ENCODE results near the gene RIN2. TPM values are rescaled to one million over a fixed set of nuclear protein-coding genes. Genes with fewer than 3 reads are reported as not detected.

RIN2 gene
- total RNA-seq, 2 donors from 2014 or later = 17.0 to 19.6 TPM

DNA sequence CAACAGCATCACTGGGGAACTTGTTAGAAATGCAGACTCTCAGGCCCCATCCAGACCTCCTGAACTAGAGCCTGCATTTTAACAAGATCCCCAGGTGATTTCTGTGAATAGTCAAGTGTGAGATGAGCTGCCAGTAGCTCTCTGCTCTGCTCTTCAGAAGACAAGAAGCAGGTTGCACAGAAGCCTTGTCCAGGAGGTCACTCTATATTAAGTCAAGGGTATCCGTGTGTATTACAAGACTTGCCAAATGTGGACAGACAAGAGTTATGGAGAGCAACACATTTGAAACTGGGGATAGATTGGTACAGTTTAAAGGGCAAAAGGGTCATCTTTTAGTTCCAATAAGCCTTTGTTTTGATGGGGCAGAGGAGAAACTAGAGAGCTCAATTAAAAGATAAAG, 23.2 kb upstream of the RIN2 start:
- Histone ChIP-seq H3K9me3 (ENCODE audit: control insufficient read depth, low read length) (no peaks in the 10 kb centered on the region), H3K27me3 (ENCODE audit: control insufficient read depth, insufficient read depth, low read length, poor library complexity, severe bottlenecking) (no peaks in the 10 kb centered on the region), H3K4me3 (ENCODE audit: low read length) (no peak overlapping the region), H3K4me1 (ENCODE audit: control insufficient read depth, insufficient read depth, low read length) (no peaks in the 10 kb centered on the region), H3K9ac (ENCODE audit: extremely low read depth, low read length, poor library complexity, severe bottlenecking) (no peak overlapping the region), H3K36me3 (ENCODE audit: control insufficient read depth, insufficient read depth, low read length) (no peaks in the 10 kb centered on the region), H3K27ac (ENCODE audit: low read depth, low read length) (peak overlapping the region; percentile 74)
- no peak overlapping the region for H3K4me3 Mint-ChIP-seq
- H3K27me3 Mint-ChIP-seq (ENCODE audit: insufficient read depth) = no peaks in the 10 kb centered on the region
- no peaks in the 10 kb centered on the region for H3K36me3 Mint-ChIP-seq (ENCODE audit: low read depth)
- H3K27ac Mint-ChIP-seq = peak overlapping the region; percentile 81
- TF ChIP-seq, protein P1, sequence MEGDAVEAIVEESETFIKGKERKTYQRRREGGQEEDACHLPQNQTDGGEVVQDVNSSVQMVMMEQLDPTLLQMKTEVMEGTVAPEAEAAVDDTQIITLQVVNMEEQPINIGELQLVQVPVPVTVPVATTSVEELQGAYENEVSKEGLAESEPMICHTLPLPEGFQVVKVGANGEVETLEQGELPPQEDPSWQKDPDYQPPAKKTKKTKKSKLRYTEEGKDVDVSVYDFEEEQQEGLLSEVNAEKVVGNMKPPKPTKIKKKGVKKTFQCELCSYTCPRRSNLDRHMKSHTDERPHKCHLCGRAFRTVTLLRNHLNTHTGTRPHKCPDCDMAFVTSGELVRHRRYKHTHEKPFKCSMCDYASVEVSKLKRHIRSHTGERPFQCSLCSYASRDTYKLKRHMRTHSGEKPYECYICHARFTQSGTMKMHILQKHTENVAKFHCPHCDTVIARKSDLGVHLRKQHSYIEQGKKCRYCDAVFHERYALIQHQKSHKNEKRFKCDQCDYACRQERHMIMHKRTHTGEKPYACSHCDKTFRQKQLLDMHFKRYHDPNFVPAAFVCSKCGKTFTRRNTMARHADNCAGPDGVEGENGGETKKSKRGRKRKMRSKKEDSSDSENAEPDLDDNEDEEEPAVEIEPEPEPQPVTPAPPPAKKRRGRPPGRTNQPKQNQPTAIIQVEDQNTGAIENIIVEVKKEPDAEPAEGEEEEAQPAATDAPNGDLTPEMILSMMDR (conservative IDR thresholded peaks at IDR 0.05) = no peak
- H3K9me3 Mint-ChIP-seq = no peaks in the 10 kb centered on the region
- WGBS, 2 experiments (ENCODE audit: insufficient coverage in 1 of 2, insufficient read length in 1 of 2) = 89 to 93% methylated on average over 1 of the region's 1 CpG
- peaks cover 18% of the 10 kb centered on the region for H3K4me1 Mint-ChIP-seq
- DNase-seq = no peak

DNA sequence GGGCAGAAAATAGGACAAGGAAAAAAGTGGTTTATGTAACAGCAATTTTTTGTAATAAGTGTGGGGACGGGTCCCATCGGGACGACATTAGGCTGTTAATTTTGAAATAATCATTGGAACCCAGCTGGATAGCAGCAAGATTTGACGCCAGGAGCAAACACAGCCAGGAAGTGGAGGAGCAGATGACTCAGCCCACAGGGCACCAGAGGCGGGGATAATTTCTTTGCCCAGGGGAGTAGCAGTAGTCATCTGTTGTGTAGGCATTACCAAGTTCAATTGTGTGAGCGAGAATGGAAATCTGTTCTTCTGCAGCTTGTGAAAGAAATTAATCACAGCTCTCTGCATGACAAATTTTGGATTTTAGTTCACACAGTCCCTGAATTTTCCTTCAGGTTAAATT, 22.6 kb upstream of the RIN2 start:
- H3K4me3 ChIP-seq (ENCODE audit: low read length) = no peak overlapping the region
- Mint-ChIP-seq H3K4me3 (no peak overlapping the region), H3K27me3 (ENCODE audit: insufficient read depth) (no peaks in the 10 kb centered on the region), H3K9me3 (no peaks in the 10 kb centered on the region), H3K27ac (peak overlapping the region; percentile 81), H3K4me1 (peaks cover 18% of the 10 kb centered on the region), H3K36me3 (ENCODE audit: low read depth) (no peaks in the 10 kb centered on the region)
- H3K9ac ChIP-seq (ENCODE audit: extremely low read depth, low read length, poor library complexity, severe bottlenecking) = no peak overlapping the region
- no peaks in the 10 kb centered on the region for H3K4me1 ChIP-seq (ENCODE audit: control insufficient read depth, insufficient read depth, low read length)
- no peaks in the 10 kb centered on the region for H3K27me3 ChIP-seq (ENCODE audit: control insufficient read depth, insufficient read depth, low read length, poor library complexity, severe bottlenecking)
- H3K36me3 ChIP-seq (ENCODE audit: control insufficient read depth, insufficient read depth, low read length) = no peaks in the 10 kb centered on the region
- TF ChIP-seq, protein P1 (conservative IDR thresholded peaks at IDR 0.05) = no peak
- DNase-seq = peak; percentile 70
- H3K9me3 ChIP-seq (ENCODE audit: control insufficient read depth, low read length) = no peaks in the 10 kb centered on the region
- peak overlapping the region; percentile 74 for H3K27ac ChIP-seq (ENCODE audit: low read depth, low read length)
- 47 to 57% methylated on average over 5 to 6 of the region's 6 CpGs for WGBS, 2 experiments (ENCODE audit: insufficient coverage in 1 of 2, insufficient read length in 1 of 2)

DNA sequence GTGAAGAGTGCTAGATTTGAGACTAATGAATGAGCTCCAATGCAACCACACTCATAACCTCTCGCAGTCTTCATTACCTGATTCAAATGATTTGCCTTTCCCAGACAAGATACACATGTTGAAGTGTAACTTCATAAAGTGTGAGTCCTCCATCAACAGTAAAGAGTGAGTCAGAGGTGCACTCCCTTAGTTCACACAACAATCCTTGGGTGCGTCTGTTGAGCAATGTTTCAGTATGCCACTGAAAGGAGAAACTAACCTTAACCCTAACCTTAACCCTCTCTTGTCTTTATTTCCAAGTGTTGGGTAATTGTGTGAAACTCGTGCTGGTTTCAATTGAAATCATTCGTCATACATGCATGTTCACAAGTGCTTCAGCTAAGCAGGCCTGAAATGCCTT, 21.0 kb upstream of the RIN2 start:
- WGBS, 2 experiments (ENCODE audit: insufficient coverage in 1 of 2, insufficient read length in 1 of 2) = 79 to 91% methylated on average over 3 to 4 of the region's 4 CpGs
- H3K27ac Mint-ChIP-seq = no peak overlapping the region
- Histone ChIP-seq H3K9ac (ENCODE audit: extremely low read depth, low read length, poor library complexity, severe bottlenecking) (no peak overlapping the region), H3K4me3 (ENCODE audit: low read length) (no peak overlapping the region), H3K9me3 (ENCODE audit: control insufficient read depth, low read length) (no peaks in the 10 kb centered on the region), H3K4me1 (ENCODE audit: control insufficient read depth, insufficient read depth, low read length) (no peaks in the 10 kb centered on the region), H3K27ac (ENCODE audit: low read depth, low read length) (peak overlapping the region; percentile 67), H3K27me3 (ENCODE audit: control insufficient read depth, insufficient read depth, low read length, poor library complexity, severe bottlenecking) (no peaks in the 10 kb centered on the region), H3K36me3 (ENCODE audit: control insufficient read depth, insufficient read depth, low read length) (no peaks in the 10 kb centered on the region)
- peaks cover 18% of the 10 kb centered on the region for H3K4me1 Mint-ChIP-seq
- no peaks in the 10 kb centered on the region for H3K36me3 Mint-ChIP-seq (ENCODE audit: low read depth)
- H3K4me3 Mint-ChIP-seq = no peak overlapping the region
- no peaks in the 10 kb centered on the region for H3K27me3 Mint-ChIP-seq (ENCODE audit: insufficient read depth)
- H3K9me3 Mint-ChIP-seq = no peaks in the 10 kb centered on the region
- no peak for DNase-seq
- TF ChIP-seq, protein P1 (conservative IDR thresholded peaks at IDR 0.05) = no peak
